IPS-11a (cell line): ENCODE measurements around the gene FYCO1.

Experiments used
- H3K4me3 ChIP-seq: one replicate; pipeline ENCODE4 v1.5.1; 2013; ENCODE audit warnings: low read depth, low read length, control low read depth

Gene FYCO1

GRCh38 chr3:45943207-45943846 is 52.3 kb downstream of the FYCO1 start, which contains the start of gene CXCR6:
Gene CXCR6, plus strand, starts transcription at chr3:45943464. Its CDS starts 3,018 bp downstream, at chr3:45946482.
- no peak within 1 kb of the TSS for H3K4me3 ChIP-seq

- H3K4me3 ChIP-seq, result no peak overlapping the region
These were observed 53.4 kb downstream of the FYCO1 start for GRCh38 chr3:45942051-45942825.

- H3K4me3 ChIP-seq, result no peak overlapping the region
These were observed 54.8 kb downstream of the FYCO1 start for GRCh38 chr3:45940781-45941365.

GRCh38 chr3:45940004-45940780 is 55.4 kb downstream of the FYCO1 start:
- no peak overlapping the region for H3K4me3 ChIP-seq

GRCh38 chr3:45939341-45939771 is 56.3 kb downstream of the FYCO1 start:
- H3K4me3 ChIP-seq, result no peak overlapping the region

- H3K4me3 ChIP-seq, result no peak overlapping the region
These were observed 56.8 kb downstream of the FYCO1 start for GRCh38 chr3:45938864-45939263.

- H3K4me3 ChIP-seq, result no peak overlapping the region
These were observed 57.6 kb downstream of the FYCO1 start for GRCh38 chr3:45938043-45938435.

- no peak overlapping the region for H3K4me3 ChIP-seq
These were observed 58.2 kb downstream of the FYCO1 start for GRCh38 chr3:45937206-45938042.

- H3K4me3 ChIP-seq, result no peak overlapping the region
These were observed 59.4 kb downstream of the FYCO1 start for GRCh38 chr3:45936261-45936660.

GRCh38 chr3:45933591-45933990 is 62.0 kb downstream of the FYCO1 start:
- H3K4me3 ChIP-seq, result no peak overlapping the region

GRCh38 chr3:45932112-45932511 is 63.5 kb downstream of the FYCO1 start:
- no peak overlapping the region for H3K4me3 ChIP-seq

- H3K4me3 ChIP-seq, result no peak overlapping the region
These were observed 64.1 kb downstream of the FYCO1 start for GRCh38 chr3:45931496-45931895.

GRCh38 chr3:45929042-45929679 is 66.5 kb downstream of the FYCO1 start:
- no peak overlapping the region for H3K4me3 ChIP-seq

GRCh38 chr3:45927881-45928280 is 67.7 kb downstream of the FYCO1 start:
- H3K4me3 ChIP-seq, result no peak overlapping the region

GRCh38 chr3:45923755-45924154 is 71.9 kb downstream of the FYCO1 start:
- H3K4me3 ChIP-seq, result no peak overlapping the region

GRCh38 chr3:45922950-45923590 is 72.6 kb downstream of the FYCO1 start:
- H3K4me3 ChIP-seq, result no peak overlapping the region

- H3K4me3 ChIP-seq, result no peak overlapping the region
These were observed 73.6 kb downstream of the FYCO1 start for GRCh38 chr3:45922039-45922326.

- H3K4me3 ChIP-seq, result no peak overlapping the region
These were observed 74.2 kb downstream of the FYCO1 start for GRCh38 chr3:45921158-45922038.
